Stimulated activated CD4-positive, alpha-beta T cell treated with anti-CD3 and anti-CD28 coated beads, TNF-alpha, amount 100 ng/mL, for 48 hours (primary cell): ENCODE data around the gene GPRIN3.
"Not testable (repeated sequence)": the region's sequence is repeated elsewhere in the genome, so short reads cannot be mapped to it uniquely, and the experiment has no call there.

ENCODE experiments used
- DNase-seq, 3 donors: peaks; one replicate each; pipeline ENCODE4 v3.0.0-alpha.2; 2020; ENCODE audit warnings: low read depth in 3 of 3

Gene GPRIN3

DNA sequence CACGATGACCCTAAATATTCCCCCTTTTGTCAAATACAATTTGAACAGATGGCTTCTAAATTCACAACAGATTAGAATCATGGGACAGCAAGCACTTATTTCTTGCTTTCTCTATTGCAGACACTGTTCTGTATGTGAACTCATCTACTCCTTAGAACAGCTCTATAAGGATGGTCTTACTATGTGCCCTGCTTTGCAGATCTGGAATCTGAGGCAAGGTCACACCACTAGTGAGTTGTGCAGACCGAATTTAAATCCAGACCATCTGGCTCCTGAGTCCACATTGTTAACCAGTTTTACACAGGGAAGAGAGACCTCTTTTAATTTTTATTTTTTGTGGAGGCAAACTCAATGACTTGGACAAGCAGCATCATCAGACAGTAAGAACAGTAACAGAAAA lies 50.2 kb downstream of the GPRIN3 start:
- no peak for DNase-seq

DNA sequence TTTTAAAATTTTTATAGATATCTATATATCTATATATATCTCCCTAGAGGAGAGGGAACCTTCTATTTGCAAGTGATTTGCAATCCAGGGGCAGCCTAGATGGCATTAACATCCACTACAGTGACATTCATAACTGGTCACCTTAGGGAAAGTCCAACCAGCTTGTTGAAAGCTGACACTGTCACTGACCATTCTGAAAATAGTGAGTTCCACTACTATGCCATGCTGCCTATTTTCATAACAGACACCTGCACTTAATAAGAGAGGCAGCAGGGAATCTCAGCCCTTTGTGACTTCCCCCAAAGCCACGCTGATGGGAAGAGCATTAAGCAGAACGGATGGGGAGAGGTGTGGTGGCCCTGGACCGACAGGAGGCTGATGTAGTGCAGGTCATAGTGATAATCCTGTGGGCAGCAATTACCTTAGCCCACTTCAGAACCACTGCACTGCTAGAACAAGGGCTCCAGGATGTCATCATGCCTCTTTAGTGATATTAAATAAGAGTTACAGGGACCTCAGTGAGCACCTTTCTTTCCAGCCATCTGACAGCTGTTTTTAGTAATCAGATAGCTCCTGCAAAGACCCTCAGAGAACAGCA lies 51.3 kb downstream of the GPRIN3 start:
- DNase-seq: no peak

DNA sequence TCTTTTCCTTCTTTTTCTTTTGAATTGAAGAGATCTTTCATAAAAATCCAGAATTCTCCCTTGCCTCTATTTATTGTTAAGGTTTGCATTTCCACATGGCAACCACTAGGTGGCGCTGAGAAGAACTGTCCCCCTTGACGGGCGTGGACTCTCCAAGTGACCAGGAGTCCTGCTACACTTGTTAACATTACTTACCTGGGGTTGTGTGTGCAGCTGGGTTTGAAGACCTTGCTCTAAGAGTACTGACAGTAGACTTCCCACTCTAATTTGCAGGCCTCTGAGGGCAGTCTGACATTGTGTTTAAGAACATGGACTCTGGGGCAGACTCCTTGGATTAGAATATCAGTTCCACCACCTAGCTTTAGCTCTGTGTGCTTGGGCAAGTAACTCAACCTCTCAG lies 52.8 kb downstream of the GPRIN3 start:
- DNase-seq: peak; percentile 5 to 39 (median 20)

DNA sequence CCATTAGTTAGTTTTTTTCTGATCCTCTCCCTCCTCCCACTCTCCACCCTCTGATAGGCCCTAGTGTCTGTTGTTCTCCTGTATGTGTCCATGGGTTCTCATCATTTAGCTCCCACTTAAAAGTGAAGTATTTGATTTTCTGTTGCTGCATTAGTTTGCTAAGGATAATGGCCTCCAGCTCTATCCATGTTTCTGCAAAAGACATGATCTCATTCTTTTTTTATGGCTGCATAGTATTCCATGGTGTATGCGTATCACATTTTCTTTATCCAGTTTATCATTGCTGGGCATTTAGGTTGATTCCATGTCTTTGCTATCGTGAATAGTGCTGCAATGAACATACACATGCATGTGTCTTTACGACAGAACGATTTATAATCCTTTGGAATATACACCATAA lies 53.3 kb downstream of the GPRIN3 start:
- not testable (repeated sequence) for DNase-seq

DNA sequence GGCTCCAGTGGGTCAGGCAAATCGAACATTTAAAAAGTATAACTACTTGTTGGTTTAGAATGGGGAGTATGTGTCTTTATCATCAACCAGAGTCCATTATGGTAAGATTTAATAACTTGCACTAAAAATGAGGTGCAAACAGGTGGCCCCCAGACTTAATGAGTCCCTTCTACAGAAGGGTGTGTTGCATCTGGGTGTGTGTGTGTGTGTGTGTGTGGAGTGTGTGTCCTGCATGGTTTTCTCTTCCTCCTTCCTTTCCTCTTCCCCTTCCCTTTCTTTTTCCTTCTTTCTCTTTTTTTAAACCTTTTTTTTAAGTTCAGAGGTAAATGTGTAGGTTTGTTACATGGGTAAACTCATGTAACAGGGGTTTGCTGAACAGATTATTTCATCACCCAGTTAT lies 53.7 kb downstream of the GPRIN3 start:
- DNase-seq: no peak

- no peak for DNase-seq
Measured at GRCh38 chr4:89253311-89253710, 54.3 kb downstream of the GPRIN3 start.

DNA sequence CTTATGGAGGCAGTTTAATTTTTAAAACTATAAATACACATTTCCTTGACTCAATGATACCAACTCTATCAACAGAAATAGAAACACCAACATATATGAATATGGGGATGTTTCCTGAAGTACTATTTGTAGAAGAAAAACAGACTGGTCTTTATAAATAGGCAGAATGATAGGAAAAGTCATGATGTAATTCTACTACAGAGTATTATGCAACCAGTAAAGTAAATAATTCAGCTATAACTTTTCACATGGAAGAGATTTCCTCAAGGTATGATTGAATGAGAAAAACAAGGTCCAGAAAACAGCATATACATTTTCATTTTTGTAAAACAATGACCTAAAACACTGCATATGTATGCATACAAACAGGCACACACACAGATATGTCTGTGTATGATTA lies 56.2 kb downstream of the GPRIN3 start:
- DNase-seq: no peak

- DNase-seq: no peak
Measured at GRCh38 chr4:89249716-89250361, 57.8 kb downstream of the GPRIN3 start.

DNA sequence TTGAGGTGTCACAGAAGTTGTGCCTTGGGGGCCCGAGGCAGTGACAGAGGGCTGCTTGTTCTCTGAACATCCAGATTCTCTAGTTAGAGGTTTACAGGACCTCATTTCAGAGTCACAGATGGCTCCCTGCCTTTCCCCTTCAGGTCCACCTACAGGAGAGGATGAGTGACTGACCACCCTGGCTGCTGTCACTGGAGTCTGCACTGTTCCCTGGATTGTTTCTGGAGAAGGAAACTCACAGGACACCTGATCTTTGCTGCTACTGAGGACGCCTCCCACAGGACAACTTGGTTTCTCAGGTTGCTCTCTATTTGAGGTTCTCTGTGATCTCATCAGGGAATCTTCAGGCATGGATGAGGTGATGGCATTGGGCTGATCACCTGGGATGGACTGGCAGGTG lies 58.3 kb downstream of the GPRIN3 start:
- no peak for DNase-seq

- no peak for DNase-seq
Measured at GRCh38 chr4:89248879-89249281, 58.7 kb downstream of the GPRIN3 start.

- no peak for DNase-seq
Measured at GRCh38 chr4:89247951-89248350, 59.6 kb downstream of the GPRIN3 start.

GRCh38 chr4:89245459-89245858 lies 62.1 kb downstream of the GPRIN3 start:
- DNase-seq: no peak

DNA sequence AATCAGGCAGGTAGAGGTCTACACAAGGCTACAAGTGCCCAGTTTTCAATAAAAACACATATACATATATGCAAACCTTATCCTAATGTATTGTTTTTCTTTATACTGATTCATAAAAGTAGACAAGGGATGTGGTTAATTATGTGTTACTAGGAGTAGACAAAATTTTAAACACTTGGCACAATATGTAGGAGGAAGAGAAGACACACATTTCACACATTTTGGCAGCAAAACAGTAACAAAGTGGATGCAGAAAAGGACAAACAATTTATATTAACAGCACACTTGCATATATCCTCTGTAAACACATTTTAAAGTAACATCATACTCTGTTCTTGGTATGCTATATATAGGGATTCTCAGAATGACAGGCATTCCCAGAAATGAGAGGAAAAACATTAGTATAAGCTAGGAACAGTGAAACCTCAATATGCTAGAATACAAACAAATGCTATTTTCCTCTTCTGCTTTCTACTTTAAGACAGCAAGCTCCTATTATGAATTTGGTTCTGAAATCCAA lies 63.8 kb downstream of the GPRIN3 start:
- DNase-seq: no peak

DNA sequence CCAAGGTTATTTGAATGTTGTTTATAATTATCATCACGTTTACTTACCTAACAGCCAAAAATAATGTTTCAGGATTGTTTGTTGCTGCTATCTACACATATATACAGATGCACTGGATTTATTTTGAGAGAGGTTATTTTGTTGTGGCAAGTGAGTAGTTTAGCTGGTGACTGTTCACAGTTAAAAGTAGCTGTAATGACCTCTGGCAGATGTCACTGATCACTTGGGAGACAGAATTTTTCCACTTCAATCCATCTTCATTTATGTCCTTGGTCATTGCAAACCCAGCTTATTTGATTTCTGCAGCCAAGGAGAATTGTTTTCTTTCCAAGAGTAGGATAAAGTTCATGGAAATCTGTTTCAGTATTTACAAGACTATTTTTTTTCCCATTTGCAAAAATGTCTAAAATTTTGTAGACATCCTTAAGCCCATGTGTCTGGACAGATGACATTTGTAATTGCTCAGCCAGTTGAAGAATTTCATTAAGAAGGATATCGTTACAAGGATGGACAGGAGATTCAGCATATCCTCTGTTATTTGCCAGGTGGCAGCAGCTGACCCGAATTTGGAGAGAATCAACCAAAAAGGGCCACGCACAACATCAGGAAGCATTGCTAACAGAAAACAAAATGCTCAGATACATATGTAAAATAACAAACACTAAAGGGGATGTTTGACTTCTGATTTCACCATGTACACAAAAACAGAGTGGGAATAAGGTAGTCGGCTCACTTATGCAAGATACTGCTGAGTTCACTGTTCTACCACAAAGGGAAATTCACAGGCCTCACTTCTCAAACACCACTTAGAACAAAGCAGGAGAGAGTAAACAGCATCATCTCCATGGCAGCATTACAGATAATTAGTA lies 64.5 kb downstream of the GPRIN3 start:
- no peak for DNase-seq

DNA sequence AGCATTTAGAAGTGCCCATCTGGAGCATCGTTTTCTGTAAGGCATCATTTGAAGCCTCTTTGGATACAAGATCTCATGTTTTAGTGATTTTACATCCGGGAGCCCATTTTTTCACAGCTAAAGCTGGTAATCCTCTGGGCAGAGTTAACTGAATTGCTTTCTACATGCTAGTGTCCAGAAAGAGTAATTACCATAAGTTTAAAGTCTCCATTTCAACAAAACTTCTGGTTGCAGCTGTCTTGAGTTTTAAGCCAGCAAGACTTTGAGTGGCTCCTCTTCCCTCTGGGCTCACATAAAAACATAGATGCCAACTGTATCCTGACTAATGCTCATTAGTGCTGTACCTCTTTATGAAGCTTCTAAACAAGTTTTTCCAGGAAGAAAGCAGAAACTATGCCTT lies 65.4 kb downstream of the GPRIN3 start:
- DNase-seq: no peak

GRCh38 chr4:89230271-89230670 lies 77.3 kb downstream of the GPRIN3 start:
- no peak for DNase-seq

DNA sequence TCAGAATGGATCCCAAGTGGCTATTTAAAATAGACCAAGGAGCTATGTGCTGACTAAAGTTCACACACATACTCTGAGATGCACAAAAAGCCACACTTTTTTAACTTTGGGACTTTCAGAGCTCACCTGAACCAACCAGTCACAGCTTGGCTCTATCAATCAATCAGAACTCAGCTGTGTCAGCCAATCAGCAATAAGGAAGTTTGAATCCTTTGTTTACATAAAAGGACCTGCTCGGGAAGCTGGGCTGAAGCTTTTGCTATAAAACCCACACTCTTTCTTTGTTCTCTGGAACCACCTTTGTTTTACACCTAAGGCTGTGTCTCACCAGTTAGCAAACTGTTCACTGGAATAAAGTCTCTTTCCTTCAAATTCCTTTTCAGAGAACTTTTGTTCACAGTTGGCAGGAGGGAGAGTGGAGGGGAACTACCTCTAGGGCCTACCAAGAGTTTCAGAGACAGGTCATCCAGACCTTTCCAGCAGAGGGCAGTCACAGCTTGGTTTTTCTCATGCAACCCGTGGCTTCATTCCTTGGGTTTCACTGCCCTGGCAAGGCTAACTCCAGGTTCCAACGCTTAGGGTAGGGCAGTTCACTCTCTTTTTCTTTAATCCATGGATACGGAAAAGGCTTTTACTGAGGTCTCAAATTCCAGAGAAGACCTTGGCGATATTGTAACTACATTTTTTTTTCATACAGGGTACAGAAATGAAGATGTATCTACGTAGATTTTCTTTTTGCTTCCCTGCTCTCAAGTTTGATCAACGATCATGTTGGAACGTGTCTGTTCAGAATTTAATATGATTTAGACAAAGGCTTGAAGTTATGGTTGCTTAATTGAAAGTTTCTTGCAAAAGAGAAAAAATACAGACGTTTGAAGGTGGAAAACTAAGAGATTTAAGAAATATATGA lies 80.7 kb downstream of the GPRIN3 start:
- DNase-seq: peak; percentile 43 to 65 (median 58)

- no peak for DNase-seq
Measured at GRCh38 chr4:89222170-89222569, 85.4 kb downstream of the GPRIN3 start.

DNA sequence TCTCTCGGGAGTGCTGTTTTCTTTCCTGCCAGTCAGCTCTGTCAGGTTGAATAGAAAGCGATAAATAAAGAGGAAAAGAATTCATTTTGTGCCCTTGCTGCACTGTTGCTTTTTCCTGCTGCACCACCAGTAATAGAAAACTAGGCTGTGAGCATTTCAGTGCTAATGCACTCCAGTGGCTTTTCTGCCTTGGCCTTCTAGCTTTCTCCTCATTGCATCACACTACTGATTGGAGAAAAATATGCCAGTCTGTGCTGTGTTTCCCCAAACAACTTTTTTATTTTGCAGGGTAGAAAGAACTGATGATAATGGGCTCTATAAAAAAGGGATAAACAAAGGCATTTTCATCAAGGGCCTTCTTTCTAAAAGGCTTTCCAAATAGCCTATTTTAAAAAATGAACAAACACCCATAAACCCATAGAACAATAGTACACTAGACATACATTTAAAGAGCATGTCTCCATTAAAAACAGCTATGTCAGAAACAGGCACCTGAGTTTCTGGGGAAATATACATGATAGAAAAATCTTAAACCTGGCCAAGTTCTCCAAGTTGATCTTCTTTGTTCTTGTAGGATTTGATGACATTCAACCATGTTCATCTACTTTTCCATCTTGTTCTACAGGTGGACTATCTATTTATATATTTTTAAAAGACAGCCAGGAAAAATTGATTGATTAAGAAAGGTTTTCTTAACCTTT lies 86.3 kb downstream of the GPRIN3 start:
- DNase-seq: no peak

GRCh38 chr4:89218587-89218986 lies 89.0 kb downstream of the GPRIN3 start:
- DNase-seq: no peak

DNA sequence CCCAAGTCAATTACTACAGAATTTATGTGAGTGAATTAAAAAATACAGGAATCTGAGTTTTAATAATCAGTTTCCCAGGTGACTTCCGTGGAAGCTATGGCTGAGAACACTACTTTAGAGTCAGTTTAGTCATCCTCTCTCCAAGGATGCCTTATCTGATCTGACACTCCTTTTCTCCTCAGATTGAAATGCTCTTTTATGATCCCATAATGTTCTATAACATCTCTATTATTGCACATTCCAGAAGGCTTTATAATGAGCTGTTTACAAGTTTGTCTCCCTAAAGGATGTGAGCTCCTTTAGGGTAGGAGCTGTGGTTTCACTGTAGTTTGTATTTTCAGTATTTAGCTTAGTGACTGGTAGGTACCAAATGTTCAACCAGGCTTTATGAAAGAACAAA lies 90.0 kb downstream of the GPRIN3 start:
- no peak for DNase-seq
